GM23248 (cell line): ENCODE results near the gene AAMP.

Experiments
- EZH2 ChIP-seq: fragments of 200-600 bp; sonication (generic); IDR thresholded peaks from 2 replicates; pipeline ENCODE4 v1.6.1; 2018; ENCODE audit warnings: antibody characterized with exemption, mild to moderate bottlenecking; ENCODE audit not compliant: insufficient read depth, poor library complexity, severe bottlenecking
- EZH2phosphoT487 ChIP-seq: fragments of 200-600 bp; sonication (generic); IDR thresholded peaks from 2 replicates; pipeline ENCODE4 v1.6.1; 2018; ENCODE audit warnings: antibody characterized with exemption, moderate library complexity, mild to moderate bottlenecking, low read depth; ENCODE audit not compliant: insufficient read depth

GRCh38 chr2:218295029-218295428, 25.1 kb upstream of the AAMP start:
- no peak for TF ChIP-seq EZH2
- no peak for TF ChIP-seq EZH2phosphoT487
